Stimulated activated CD4-positive, alpha-beta T cell treated with anti-CD3 and anti-CD28 coated beads, TNF-alpha, amount 100 ng/mL, for 1 hour (primary cell): Measurements from ENCODE around the gene RAB11FIP3.
A peak's percentile ranks its signal among the peaks of the same experiment; 100 is the strongest.
"Not testable (repeated sequence)": the region's sequence is repeated elsewhere in the genome, so short reads cannot be mapped to it uniquely, and the experiment has no call there.

Experiments used
- DNase-seq, 3 donors: peaks; one replicate each; pipeline ENCODE4 v3.0.0-alpha.2; 2020; ENCODE audit warnings: low read depth in 3 of 3, low spot score in 1 of 3

The RAB11FIP3 gene

GRCh38 chr16:425082-425718, at the start of gene RAB11FIP3:
RAB11FIP3 (plus strand) TSS chr16:425649; CDS start chr16:426007, 358 bp downstream.
- peak; percentile 45 to 86 (median 67) for DNase-seq

GRCh38 chr16:375927-376816, 49.3 kb upstream of the RAB11FIP3 start:
- no peak for DNase-seq

DNA sequence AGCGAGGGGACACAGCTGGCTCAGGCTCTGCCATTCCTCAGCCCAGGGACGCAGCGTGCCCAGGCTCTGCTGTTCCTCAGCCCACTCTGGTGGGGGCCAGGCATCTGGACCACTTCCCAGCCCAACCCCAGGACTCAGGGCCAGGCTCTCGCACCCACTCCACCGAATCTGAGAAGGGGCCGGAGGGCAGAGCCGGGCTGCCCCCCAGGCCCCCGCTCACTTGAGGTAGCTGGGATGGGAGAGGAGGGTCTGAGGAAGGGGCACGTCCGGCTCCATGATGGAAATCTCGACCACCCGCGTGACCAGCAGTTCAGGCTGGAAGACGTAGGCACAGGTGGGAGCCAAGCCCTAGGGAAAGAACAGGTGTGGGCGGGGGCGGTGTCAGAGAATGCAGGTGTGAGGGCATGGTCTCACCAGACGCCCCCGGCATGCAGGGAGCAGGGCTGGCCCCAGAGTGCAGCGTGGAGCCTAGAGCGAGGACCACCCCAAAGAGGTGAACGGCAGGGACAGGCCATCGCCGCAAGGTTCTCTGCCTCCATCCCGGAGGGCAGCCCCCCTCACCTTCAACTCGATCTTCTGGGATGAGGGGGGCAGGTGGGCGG, 48.5 kb upstream of the RAB11FIP3 start:
- no peak for DNase-seq

DNA sequence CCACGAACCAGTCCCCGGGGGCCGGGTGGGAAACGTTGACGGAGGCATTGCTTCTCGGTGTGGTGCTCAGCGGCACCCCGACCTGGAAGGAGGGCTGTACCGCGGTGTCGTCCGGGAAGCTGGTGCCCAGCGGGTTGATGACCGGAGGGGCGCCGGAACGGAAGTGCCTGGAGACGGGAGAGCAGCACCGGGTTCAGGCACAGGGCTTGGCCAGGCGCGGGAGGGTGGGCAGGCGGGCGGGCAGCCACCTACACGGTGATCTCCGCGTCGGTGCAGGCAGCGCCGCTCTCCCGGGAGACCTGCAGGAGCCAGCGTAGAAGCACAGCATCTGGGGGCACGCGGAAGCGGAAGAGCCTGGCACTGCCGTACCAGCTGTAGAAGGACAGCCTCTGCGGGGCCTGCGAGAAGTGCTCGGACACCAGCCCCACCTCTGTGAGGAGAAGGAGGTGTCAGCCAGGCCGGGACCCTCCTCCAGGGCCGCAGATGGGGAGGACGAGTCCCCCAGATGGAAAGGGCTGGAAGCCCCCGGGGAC, 48.0 kb upstream of the RAB11FIP3 start:
- no peak for DNase-seq

DNA sequence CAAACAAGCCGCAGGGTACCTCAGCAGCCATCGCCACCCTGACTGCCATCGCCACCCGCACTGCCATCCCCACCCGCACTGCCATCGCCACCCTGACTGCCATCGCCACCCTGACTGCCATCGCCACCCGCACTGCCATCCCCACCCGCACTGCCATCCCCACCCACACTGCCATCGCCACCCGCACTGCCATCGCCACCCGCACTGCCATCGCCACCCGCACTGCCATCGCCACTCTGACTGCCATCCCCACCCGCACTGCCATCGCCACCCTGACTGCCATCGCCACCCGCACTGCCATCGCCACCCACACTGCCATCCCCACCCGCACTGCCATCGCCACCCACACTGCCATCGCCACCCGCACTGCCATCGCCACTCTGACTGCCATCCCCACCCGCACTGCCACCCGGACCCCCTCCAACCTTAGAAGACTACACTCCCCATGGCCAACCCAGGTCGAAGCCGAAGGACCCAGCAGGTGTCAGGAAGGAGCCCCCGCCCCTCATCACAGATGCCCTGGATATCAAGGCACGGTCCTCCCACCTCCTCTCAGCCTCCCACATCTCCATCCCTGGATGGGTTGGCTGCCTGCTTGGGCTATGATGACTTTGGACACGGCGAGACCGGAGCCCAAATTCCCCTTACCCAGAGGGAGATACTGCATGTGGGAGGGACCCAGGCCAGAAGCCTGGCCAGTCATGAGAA, 47.2 kb upstream of the RAB11FIP3 start:
- DNase-seq: not testable (repeated sequence)

- DNase-seq: no peak
These were observed 46.6 kb upstream of the RAB11FIP3 start for GRCh38 chr16:378821-379182.

- DNase-seq: no peak
These were observed 46.1 kb upstream of the RAB11FIP3 start for GRCh38 chr16:379183-379960.

DNA sequence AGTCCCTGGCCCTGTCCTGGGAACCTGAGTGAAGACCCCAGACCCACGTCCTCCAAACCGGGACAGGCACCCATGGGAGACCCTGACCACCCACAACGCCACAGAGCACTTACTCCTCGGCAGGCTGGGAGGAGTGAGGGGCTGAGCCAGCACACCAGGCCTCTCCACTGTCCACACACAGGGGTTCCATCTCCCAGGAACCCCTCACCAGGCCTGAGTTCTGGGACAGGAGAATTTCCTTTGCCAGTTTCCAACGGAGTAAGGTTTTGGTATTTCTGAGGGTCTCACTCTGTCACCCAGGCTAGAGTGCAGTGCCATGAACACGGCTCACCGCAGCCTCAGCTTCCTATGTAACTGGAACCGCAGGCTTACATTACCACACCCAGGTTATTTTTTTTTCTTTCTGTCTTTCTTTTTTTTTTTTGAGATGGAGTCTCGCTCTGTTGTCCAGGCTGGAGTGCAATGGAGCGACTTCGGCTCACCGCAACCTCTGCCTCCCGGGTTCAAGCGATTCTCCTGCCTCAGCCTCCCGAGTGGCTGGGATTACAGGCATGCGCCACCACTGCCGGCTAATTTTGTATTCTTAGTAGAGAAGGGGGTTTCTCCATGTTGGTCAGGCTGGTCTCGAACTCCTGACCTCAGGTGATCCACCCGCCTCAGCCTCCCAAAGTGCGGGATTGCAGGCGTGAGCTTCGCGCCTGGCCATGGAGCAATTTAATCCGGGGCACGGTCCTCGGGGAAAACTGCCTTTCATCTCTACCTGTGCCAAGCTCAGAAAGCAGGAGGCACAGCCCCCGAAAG, 45.3 kb upstream of the RAB11FIP3 start:
- DNase-seq: no peak

DNA sequence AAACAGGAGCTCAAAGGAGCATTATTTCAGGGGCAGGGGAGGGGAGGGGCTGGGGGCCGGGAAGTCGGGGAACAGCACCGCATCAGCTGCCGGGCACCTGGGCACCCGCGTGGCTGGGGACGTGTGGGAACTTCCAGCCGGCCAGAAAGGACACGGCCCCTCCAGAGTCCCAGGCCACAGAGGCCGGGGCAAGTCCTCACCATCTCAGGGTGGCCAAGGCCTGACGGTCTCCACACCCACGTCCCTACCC, 44.8 kb upstream of the RAB11FIP3 start:
- no peak for DNase-seq

DNA sequence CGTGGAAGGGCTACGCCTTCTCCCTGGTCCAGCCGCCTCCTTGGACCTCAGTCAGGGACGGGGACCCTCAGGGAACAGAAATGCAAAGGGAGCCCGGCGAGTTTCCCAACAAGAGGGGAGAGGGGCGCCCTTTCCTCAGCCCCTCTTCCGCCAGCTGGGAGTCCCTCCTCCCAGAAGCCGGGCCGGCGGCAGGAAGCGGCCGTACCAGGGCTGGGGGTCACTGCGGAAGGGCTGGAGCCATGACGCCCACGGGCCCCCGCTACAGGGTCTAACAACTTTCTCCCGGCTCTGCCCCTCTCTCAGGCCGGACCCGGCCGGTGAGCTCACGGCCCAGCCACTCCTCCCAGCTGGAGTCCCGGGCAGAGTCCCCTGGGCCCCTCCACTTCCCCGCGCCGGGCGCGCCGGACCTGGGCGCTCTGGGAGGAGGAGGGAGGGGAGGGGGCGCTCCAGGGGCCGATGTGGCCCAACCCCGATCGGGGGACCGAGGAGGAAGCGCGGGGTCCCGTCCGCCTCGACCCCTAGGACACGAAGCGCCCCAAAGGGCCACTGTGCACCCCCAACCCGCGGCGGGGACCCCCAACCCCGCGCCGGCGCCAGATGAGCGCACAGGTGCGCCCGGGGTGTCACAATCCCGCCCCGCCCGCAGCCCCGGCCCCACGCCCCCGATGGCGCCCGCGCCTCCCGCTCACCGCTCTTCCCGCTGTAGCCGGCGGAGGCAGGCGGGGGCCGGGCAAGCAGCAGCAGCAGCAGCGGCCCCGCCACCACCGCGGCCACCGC, 44.2 kb upstream of the RAB11FIP3 start:
- DNase-seq: no peak

GRCh38 chr16:381789-382717, 43.4 kb upstream of the RAB11FIP3 start, which contains the start of gene PGAP6:
PGAP6 (minus strand) TSS chr16:381978; CDS start chr16:381821, 157 bp downstream.
- peak in 1 of 3 donors; percentile 67 for DNase-seq

- DNase-seq: no peak
These were observed 42.0 kb upstream of the RAB11FIP3 start for GRCh38 chr16:383326-384051.

DNA sequence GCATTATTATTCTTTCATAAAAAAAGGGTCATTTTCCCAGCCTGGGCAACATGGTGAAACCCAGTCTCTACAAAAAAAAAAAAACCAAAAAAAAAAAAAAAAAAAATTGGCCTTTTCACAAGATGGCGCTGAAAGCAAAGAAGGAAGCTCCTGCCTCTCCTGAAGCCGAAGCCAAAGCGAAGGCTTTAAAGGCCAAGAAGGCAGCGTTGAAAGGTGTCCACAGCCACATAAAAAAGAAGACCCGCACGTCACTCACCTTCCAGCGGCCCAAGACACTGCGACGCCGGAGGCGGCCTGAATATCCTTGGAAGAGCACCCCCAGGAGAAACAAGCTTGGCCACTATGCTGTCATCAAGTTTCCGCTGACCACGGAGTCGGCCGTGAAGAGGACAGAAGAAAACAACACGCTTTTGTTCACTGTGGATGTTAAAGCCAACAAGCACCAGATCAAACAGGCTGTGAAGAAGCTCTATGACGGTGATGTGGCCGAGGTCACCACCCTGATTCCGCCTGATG, 38.8 kb upstream of the RAB11FIP3 start:
- no peak for DNase-seq

DNA sequence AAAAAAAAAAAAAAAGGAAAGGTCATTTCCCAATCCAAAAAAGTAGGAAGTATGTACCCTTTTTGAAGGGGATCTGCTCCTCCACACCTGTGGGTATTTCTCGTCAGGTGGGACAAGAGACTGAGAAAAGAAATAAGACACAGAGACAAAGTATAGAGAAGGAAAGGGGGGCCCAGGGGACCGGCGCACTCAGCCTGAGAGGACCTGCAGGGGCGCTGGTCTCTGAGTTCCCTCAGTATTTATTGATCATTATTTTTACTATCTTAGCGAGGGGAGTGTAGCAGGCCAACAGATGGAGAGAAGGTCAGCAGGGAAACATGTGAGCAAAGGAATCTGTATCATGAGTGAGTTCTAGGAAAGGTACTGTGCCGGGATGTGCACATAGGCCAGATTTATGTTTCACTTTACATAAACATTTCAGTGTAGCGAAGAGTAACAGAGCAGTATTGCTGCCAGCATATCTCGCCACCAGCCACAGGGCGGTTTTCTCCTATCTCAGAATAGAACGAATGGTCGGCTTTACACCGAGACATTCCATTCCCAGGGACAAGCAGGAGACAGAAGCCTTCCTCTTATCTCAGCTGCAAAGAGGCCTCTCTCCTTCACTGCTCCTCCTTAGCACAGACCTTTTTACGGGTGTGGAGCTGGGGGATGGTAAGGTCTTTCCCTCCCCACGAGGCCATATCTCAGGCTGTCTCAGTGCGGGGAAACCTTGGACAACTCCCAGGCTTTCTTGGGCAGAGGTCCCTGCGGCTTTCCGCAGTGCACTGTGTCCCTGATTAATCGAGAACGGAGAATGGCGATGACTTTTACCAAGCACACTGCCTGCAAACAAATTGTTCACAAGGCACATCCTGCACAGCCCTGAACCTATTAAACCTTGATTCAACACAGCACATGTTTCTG, 37.4 kb upstream of the RAB11FIP3 start:
- not testable (repeated sequence) for DNase-seq

GRCh38 chr16:389352-389751, 36.1 kb upstream of the RAB11FIP3 start:
- no peak for DNase-seq

DNA sequence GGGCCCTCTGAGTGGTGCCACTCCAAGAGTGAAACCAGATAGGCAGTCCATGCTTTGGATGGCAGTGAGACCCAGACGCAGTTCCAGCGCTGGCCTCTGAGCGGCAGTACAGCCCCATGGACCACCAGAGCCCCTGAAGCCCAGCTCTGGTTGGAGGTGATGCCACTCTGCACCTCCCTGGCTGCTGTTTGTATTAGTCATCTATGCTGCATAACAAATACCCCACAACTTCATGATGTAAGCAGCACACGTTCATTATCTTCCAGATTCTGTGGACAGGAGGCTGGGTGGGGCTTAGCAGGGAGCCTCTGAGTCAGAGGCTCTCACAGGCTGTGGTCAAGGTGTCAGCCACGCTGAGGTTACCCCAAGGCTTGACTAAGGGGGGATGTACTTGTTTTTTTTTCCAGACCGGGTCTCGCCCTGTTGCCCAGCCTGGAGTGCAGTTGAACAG, 33.5 kb upstream of the RAB11FIP3 start:
- peak; percentile 25 to 59 (median 47) for DNase-seq
